Mucosa of rectum (tissue), 2 donors: ENCODE data around the gene ABCG2.
A peak's percentile ranks its signal among the peaks of the same experiment; 100 is the strongest.
"Not testable (repeated sequence)": the region's sequence is repeated elsewhere in the genome, so short reads cannot be mapped to it uniquely, and the experiment has no call there.

Source experiments
- H3K27ac ChIP-seq, 2 donors: one replicate each; pipeline ENCODE4 v1.7.0; 2013; ENCODE audit warnings: inconsistent platforms in 2 of 2, low read depth in 2 of 2, low read length in 2 of 2
- H3K27me3 ChIP-seq, 2 donors: one replicate each; pipeline ENCODE4 v1.7.0; 2013; ENCODE audit warnings: low read length in 2 of 2; ENCODE audit not compliant: control insufficient read depth in 2 of 2, insufficient read depth in 2 of 2
- H3K36me3 ChIP-seq, 2 donors: one replicate each; pipeline ENCODE4 v1.7.0; 2013; ENCODE audit warnings: low read length in 2 of 2; ENCODE audit not compliant: control insufficient read depth in 2 of 2, insufficient read depth in 2 of 2
- H3K4me1 ChIP-seq, 2 donors: one replicate each; pipeline ENCODE4 v1.7.0; 2013; ENCODE audit warnings: low read length in 2 of 2, mild to moderate bottlenecking in 1 of 2; ENCODE audit not compliant: control insufficient read depth in 2 of 2, insufficient read depth in 2 of 2
- H3K4me3 ChIP-seq, 2 donors: one replicate each; pipeline ENCODE4 v1.7.0; 2013; ENCODE audit warnings: low read length in 2 of 2
- H3K9ac ChIP-seq, 2 donors: one replicate each; pipeline ENCODE4 v1.7.0; 2013; ENCODE audit warnings: low read length in 2 of 2, low read depth in 1 of 2, mild to moderate bottlenecking in 1 of 2
- H3K9me3 ChIP-seq, 2 donors: one replicate each; pipeline ENCODE4 v1.7.0; 2013; ENCODE audit warnings: low read length in 2 of 2; ENCODE audit not compliant: control insufficient read depth in 2 of 2
- donor health status: healthy.
- donor health status: Normal muscosa, but diverticular disease.

Gene ABCG2

GRCh38 chr4:88169298-88169697 lies 10.9 kb upstream of the ABCG2 start:
- Histone ChIP-seq H3K4me1 (peaks cover 0 to 2% of the 10 kb centered on the region in 2 donors), H3K36me3 (no peaks in the 10 kb centered on the region), H3K27me3 (no peaks in the 10 kb centered on the region), H3K27ac (no peak overlapping the region), H3K9me3 (no peaks in the 10 kb centered on the region), H3K4me3 (no peak overlapping the region), H3K9ac (no peak overlapping the region)

- H3K27me3 ChIP-seq = no peaks in the 10 kb centered on the region
- no peaks in the 10 kb centered on the region for H3K36me3 ChIP-seq
- H3K9ac ChIP-seq = no peak overlapping the region
- H3K4me3 ChIP-seq = no peak overlapping the region
- peaks cover 0 to 2% of the 10 kb centered on the region in 2 donors for H3K4me1 ChIP-seq
- no peak overlapping the region for H3K27ac ChIP-seq
- H3K9me3 ChIP-seq = no peaks in the 10 kb centered on the region
Measured at GRCh38 chr4:88166608-88167007, 8.2 kb upstream of the ABCG2 start.

DNA sequence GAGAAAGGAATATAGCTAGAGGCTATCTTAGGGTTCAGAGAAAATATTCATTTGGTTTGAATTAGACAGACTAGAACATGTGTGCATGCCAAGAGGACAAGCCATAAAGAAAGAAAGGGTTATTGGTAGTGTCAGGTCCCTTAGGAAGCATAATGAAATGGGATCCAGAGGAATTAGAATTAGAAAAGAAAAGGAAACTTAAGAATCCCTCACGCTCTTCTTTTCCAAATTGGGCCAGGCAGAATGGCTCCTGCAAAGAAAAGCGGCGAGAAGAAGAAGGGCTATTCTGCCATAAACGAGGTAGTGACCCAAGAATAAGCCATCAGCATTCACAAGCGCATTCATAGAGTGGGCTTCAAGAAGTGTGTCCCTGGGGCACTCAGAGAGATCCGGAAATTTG lies 4.9 kb upstream of the ABCG2 start:
- peaks cover 0 to 1% of the 10 kb centered on the region in 2 donors for H3K27me3 ChIP-seq
- H3K9ac ChIP-seq = no peak overlapping the region
- no peaks in the 10 kb centered on the region for H3K9me3 ChIP-seq

DNA sequence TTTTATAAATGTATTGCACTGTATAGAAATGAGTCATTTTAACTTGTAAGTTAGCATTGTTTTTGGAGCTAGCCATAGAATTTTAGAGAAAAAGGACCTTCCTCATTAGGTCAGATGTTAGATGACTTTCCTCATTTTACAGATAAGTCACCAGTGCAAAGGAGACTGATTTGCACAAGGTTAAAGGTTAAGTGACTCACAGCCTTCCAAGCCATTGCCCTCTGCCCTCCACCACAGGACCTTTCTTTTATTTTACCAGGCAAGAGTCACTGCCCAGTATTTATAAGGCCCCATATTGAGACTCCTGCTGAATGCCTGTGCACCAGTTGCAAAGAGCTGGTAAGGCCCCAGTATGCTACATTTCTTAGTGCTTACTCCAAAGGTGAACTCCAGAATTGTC lies 4.2 kb upstream of the ABCG2 start:
- H3K4me1 ChIP-seq = peaks cover 0 to 8% of the 10 kb centered on the region in 2 donors
- no peak overlapping the region for H3K4me3 ChIP-seq
- no peak overlapping the region for H3K27ac ChIP-seq
- no peak overlapping the region for H3K9ac ChIP-seq
- H3K9me3 ChIP-seq = no peaks in the 10 kb centered on the region
- no peaks in the 10 kb centered on the region for H3K36me3 ChIP-seq
- peaks cover 0 to 6% of the 10 kb centered on the region in 2 donors for H3K27me3 ChIP-seq

More for the DNA sequence above, 4.9 kb upstream of the ABCG2 start:
- Histone ChIP-seq H3K4me1 (peaks cover 0 to 8% of the 10 kb centered on the region in 2 donors), H3K27ac (no peak overlapping the region), H3K4me3 (no peak overlapping the region), H3K36me3 (no peaks in the 10 kb centered on the region)

DNA sequence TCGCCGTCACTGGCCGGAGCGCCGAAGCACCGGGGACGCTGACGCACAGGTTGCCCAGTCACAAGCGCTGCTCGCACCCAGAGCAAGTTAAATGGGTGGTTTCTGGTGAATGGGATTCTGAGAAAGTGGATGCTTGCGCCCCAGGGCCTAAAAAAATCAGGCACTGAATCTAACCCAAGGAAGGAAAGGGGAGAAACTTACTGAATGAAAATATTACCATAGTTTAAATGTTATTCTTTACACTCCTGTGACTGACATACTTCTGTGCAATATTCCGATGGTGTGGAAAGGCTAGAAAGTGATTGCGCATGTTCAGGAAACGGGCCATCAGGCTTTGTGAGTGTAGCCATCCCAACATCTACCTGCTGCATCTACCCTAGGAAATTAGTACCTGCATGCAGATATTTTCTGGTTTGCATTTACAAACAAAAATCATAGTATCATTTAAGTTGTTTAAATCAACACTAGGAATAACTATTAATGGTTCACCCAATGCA lies 838 bp upstream of the ABCG2 start:
- Histone ChIP-seq H3K9ac (peak overlapping the region in 1 of 2 donors; percentile 57), H3K9me3 (no peaks in the 10 kb centered on the region), H3K27ac (peak overlapping the region; percentile 23 to 68), H3K36me3 (no peaks in the 10 kb centered on the region), H3K27me3 (peaks cover 0 to 6% of the 10 kb centered on the region in 2 donors), H3K4me1 (peaks cover 0 to 8% of the 10 kb centered on the region in 2 donors), H3K4me3 (peak overlapping the region; percentile 74 to 79)

- Histone ChIP-seq H3K27ac (peak overlapping the region; percentile 58 to 68), H3K4me1 (peaks cover 0 to 8% of the 10 kb centered on the region in 2 donors), H3K9ac (peak overlapping the region in 1 of 2 donors; percentile 57), H3K9me3 (no peaks in the 10 kb centered on the region), H3K4me3 (peak overlapping the region; percentile 74 to 79), H3K27me3 (peaks cover 0 to 6% of the 10 kb centered on the region in 2 donors), H3K36me3 (no peaks in the 10 kb centered on the region)
Measured at GRCh38 chr4:88158038-88158488, 376 bp downstream of the ABCG2 start.

- not testable (repeated sequence) for H3K27ac ChIP-seq, H3K27me3 ChIP-seq, H3K36me3 ChIP-seq, H3K9me3 ChIP-seq, H3K9ac ChIP-seq, H3K4me1 ChIP-seq, H3K4me3 ChIP-seq
Measured at GRCh38 chr4:88152331-88152730, 6.1 kb downstream of the ABCG2 start.

GRCh38 chr4:88148560-88148959 lies 9.9 kb downstream of the ABCG2 start:
- Histone ChIP-seq H3K36me3 (peaks cover 0 to 2% of the 10 kb centered on the region in 2 donors), H3K9me3 (no peaks in the 10 kb centered on the region), H3K9ac (no peak overlapping the region), H3K4me3 (no peak overlapping the region), H3K27me3 (no peaks in the 10 kb centered on the region), H3K27ac (no peak overlapping the region), H3K4me1 (peaks cover 0 to 3% of the 10 kb centered on the region in 2 donors)

- Histone ChIP-seq H3K9me3 (no peaks in the 10 kb centered on the region), H3K4me1 (peaks cover 0 to 3% of the 10 kb centered on the region in 2 donors), H3K4me3 (no peak overlapping the region), H3K9ac (no peak overlapping the region), H3K27me3 (no peaks in the 10 kb centered on the region), H3K36me3 (peaks cover 0 to 2% of the 10 kb centered on the region in 2 donors), H3K27ac (no peak overlapping the region)
Measured at GRCh38 chr4:88147799-88148217, 10.6 kb downstream of the ABCG2 start.

GRCh38 chr4:88146891-88147290 lies 11.5 kb downstream of the ABCG2 start:
- Histone ChIP-seq H3K27ac (no peak overlapping the region), H3K4me1 (peaks cover 0 to 3% of the 10 kb centered on the region in 2 donors), H3K4me3 (no peak overlapping the region)

More at GRCh38 chr4:88146891-88147290, 11.5 kb downstream of the ABCG2 start:
- Histone ChIP-seq H3K9me3 (no peaks in the 10 kb centered on the region), H3K36me3 (peaks cover 0 to 2% of the 10 kb centered on the region in 2 donors), H3K9ac (no peak overlapping the region), H3K27me3 (no peaks in the 10 kb centered on the region)
